Osteoblast (primary cell): ENCODE results near the gene ATG16L2. TPM values are rescaled to one million over a fixed set of nuclear protein-coding genes. Genes with fewer than 3 reads are reported as not detected.
"Not testable (repeated sequence)": the region's sequence is repeated elsewhere in the genome, so short reads cannot be mapped to it uniquely, and the experiment has no call there.

Source experiments
- DNase-seq: peaks from one replicate; pipeline ENCODE4 v3.0.0; 2011; ENCODE audit warnings: low spot score, mixed read lengths; ENCODE audit not compliant: insufficient read length; ENCODE audit errors: missing footprints
- H2AFZ ChIP-seq: 2 replicates; pipeline ENCODE4 v1.6.0; 2011; ENCODE audit warnings: mild to moderate bottlenecking, low read length
- H3K27ac ChIP-seq: 2 replicates; pipeline ENCODE4 v1.5.1; 2011; ENCODE audit warnings: mild to moderate bottlenecking, low read depth, low read length, moderate library complexity
- H3K27me3 ChIP-seq: 2 replicates; pipeline ENCODE4 v1.6.0; 2012; ENCODE audit warnings: mild to moderate bottlenecking, control low read depth, inconsistent platforms, low read length, moderate library complexity; ENCODE audit not compliant: insufficient read depth
- H3K36me3 ChIP-seq: 2 replicates; pipeline ENCODE4 v1.5.1; 2011; ENCODE audit warnings: mild to moderate bottlenecking, low read length, control low read depth, moderate library complexity; ENCODE audit not compliant: insufficient read depth
- H3K4me1 ChIP-seq: 2 replicates; pipeline ENCODE4 v1.5.1; 2011; ENCODE audit warnings: mild to moderate bottlenecking, low read length, control low read depth, moderate library complexity; ENCODE audit not compliant: insufficient read depth
- H3K4me2 ChIP-seq: 2 replicates; pipeline ENCODE4 v1.6.0; 2011; ENCODE audit warnings: mild to moderate bottlenecking, low read length; ENCODE audit not compliant: insufficient read depth
- H3K4me3 ChIP-seq: fragments of 200-600 bp; sonication (generic); 3 replicates; pipeline ENCODE4 v1.5.1; 2012; ENCODE audit warnings: mild to moderate bottlenecking, low read length, inconsistent platforms; ENCODE audit not compliant: insufficient read depth
- H3K79me2 ChIP-seq: 2 replicates; pipeline ENCODE4 v1.6.0; 2012; ENCODE audit warnings: mild to moderate bottlenecking, low read length, control low read depth, inconsistent platforms; ENCODE audit not compliant: insufficient read depth
- H3K9me3 ChIP-seq: 2 replicates; pipeline ENCODE4 v1.5.1; 2011; ENCODE audit warnings: low read depth, low read length, control low read depth
- H4K20me1 ChIP-seq: 2 replicates; pipeline ENCODE4 v1.6.0; 2012; ENCODE audit warnings: mild to moderate bottlenecking, low read length, control low read depth; ENCODE audit not compliant: insufficient read depth
- total RNA-seq: library from RNA; depleted of rRNA; stranded (reverse); fragments of >200 nt; gene quantifications from 2 replicates; pipeline ENCODE4 v1.2.3, GENCODE V29; 2012
- TF ChIP-seq, protein P1 (sequence below): IDR thresholded peaks from 2 replicates; pipeline ENCODE4 v1.5.1; 2011; ENCODE audit warnings: mild to moderate bottlenecking, low read depth, low read length, moderate library complexity; ENCODE audit errors: extremely low read depth

The ATG16L2 gene
- total RNA-seq, 1 donor, result 11.9 TPM

DNA sequence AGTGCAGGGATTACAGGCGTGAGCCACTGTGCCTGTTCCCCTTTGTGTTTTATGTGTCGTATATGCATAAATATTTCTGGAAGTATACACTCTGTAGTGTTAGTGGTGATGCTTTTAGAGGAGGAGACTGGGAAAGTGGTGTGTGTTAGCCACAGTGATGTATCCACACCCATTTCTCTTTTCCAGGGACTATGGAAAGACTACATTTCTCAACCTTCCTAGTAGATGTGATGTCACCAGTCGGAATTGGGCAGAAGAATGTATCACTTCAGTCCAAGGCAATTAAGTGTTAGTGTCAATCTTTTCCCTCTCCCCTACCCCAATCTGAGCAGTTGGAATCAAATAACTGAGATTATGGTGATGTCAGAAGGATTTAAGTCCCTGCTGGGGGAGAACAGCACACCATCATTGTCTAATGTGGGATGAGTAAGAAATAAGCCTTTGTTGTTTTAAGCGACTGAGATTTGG lies 5.8 kb upstream of the ATG16L2 start:
- Histone ChIP-seq H3K79me2 (peaks cover 18% of the 10 kb centered on the region), H3K27me3 (no peaks in the 10 kb centered on the region), H3K36me3 (peaks cover 17% of the 10 kb centered on the region), H3K27ac (peak overlapping the region; percentile 82), H2AFZ (no peak overlapping the region), H3K4me3 (no peak overlapping the region), H3K9me3 (no peaks in the 10 kb centered on the region), H4K20me1 (peaks cover 3% of the 10 kb centered on the region), H3K4me1 (peaks cover 35% of the 10 kb centered on the region), H3K4me2 (no peak overlapping the region)
- TF ChIP-seq, protein P1, sequence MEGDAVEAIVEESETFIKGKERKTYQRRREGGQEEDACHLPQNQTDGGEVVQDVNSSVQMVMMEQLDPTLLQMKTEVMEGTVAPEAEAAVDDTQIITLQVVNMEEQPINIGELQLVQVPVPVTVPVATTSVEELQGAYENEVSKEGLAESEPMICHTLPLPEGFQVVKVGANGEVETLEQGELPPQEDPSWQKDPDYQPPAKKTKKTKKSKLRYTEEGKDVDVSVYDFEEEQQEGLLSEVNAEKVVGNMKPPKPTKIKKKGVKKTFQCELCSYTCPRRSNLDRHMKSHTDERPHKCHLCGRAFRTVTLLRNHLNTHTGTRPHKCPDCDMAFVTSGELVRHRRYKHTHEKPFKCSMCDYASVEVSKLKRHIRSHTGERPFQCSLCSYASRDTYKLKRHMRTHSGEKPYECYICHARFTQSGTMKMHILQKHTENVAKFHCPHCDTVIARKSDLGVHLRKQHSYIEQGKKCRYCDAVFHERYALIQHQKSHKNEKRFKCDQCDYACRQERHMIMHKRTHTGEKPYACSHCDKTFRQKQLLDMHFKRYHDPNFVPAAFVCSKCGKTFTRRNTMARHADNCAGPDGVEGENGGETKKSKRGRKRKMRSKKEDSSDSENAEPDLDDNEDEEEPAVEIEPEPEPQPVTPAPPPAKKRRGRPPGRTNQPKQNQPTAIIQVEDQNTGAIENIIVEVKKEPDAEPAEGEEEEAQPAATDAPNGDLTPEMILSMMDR, result no peak
- peak; percentile 82 for DNase-seq

DNA sequence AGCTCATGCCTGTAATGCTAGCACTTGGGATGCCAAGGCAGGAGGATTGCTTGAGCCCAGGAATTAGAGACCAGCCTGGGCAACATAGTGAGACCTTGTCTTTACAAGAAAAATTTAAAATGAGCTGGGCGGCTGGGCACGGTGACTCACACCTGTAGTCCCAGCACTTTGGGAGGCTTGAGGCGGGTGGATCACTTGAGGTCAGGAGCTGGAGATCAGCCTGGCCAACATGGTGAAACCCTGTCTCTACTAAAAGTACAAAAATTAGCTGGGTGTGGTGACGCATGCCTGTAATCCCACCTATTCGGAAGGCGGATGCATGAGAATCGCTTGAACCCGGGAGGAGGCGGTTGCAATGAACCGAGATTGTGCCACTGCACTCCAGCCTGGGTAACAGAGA lies 2.5 kb upstream of the ATG16L2 start:
- not testable (repeated sequence) for H3K4me3 ChIP-seq, H3K27me3 ChIP-seq, DNase-seq, H3K27ac ChIP-seq, H4K20me1 ChIP-seq, H2AFZ ChIP-seq, H3K9me3 ChIP-seq
- Histone ChIP-seq H3K4me2 (peak overlapping the region; percentile 90), H3K36me3 (peaks cover 17% of the 10 kb centered on the region), H3K79me2 (peaks cover 34% of the 10 kb centered on the region), H3K4me1 (peaks cover 50% of the 10 kb centered on the region)

DNA sequence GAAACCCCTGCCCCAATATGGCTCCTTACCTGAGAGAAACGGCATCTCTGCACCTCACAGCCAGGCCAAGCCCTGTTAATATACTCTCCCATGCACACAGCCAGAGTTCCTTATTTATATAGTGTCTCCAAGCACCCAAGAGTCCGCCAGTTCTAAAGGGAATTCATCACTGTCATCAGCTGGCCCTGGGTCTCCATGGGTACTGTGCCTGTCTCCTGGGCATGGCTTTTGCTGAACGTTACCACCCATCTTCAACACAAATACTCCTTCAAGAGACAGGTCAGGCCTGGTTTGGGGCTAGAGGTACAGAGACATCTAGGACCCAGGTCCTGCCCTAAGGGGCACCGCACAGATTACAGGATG lies 1.6 kb upstream of the ATG16L2 start:
- Histone ChIP-seq H3K4me2 (peak overlapping the region; percentile 90), H3K36me3 (peaks cover 17% of the 10 kb centered on the region), H2AFZ (no peak overlapping the region), H4K20me1 (peaks cover 4% of the 10 kb centered on the region), H3K4me1 (peaks cover 41% of the 10 kb centered on the region), H3K9me3 (no peaks in the 10 kb centered on the region), H3K79me2 (peaks cover 34% of the 10 kb centered on the region), H3K27ac (peak overlapping the region; percentile 97), H3K27me3 (no peaks in the 10 kb centered on the region), H3K4me3 (peak overlapping the region; percentile 79)
- TF ChIP-seq, protein P1, result no peak
- DNase-seq, result peak; percentile 52

DNA sequence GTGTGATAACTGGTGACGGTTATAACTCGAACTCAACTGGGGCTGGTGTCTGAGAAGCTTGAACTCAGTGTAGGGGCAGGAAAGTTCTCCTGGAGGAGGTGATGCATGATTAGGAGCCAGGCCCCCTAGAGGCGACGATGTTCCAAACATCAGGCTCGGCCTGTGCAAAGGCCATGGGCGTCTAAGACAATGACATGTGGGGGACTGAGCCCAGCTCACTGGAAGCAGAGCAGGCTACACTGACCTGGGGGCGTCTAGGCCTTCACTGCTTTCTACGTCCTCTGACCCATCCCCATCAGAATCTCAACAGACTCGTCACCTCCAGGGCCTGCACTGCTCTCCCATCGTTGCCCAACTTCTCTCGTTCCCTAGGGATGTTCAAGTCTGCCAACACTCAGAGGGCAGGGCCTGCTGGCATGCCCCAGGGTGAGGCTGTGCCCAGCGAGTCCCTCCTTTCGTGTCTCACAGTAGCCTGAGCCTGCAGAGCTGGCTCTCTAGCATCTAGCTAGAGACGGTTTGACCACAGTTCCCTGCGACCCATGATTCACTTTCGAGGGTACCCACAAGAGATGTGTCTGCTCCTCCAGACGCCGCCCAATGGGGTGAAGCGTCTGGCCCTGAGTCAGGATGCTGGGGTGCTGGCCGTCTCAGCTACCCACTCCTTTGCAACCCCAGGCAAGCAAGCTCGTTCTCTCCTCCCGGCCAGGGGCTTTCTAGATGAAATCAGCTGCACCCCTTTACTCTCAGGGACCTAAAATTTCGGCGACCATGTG lies 1.1 kb upstream of the ATG16L2 start:
- H3K27ac ChIP-seq, result peak overlapping the region; percentile 97
- peak overlapping the region; percentile 79 for H3K4me3 ChIP-seq
- peaks cover 34% of the 10 kb centered on the region for H3K79me2 ChIP-seq
- peak overlapping the region; percentile 88 for H2AFZ ChIP-seq
- peak; percentile 95 for DNase-seq
- peaks cover 21% of the 10 kb centered on the region for H3K36me3 ChIP-seq
- H4K20me1 ChIP-seq, result peaks cover 6% of the 10 kb centered on the region
- peaks cover 35% of the 10 kb centered on the region for H3K4me1 ChIP-seq
- TF ChIP-seq, protein P1, result peak; percentile 67
- H3K27me3 ChIP-seq, result no peaks in the 10 kb centered on the region
- H3K9me3 ChIP-seq, result no peaks in the 10 kb centered on the region
- H3K4me2 ChIP-seq, result peak overlapping the region; percentile 90
